Stimulated activated CD8-positive, alpha-beta memory T cell treated with anti-CD3 and anti-CD28 coated beads, Interleukin-7, amount 100 ng/mL, for 1 hour (primary cell): Measurements from ENCODE around the gene HINFP.
"Not testable (repeated sequence)": the region's sequence is repeated elsewhere in the genome, so short reads cannot be mapped to it uniquely, and the experiment has no call there.

Experiments
- DNase-seq, 2 donors: peaks; one replicate each; pipeline ENCODE4 v3.0.0-alpha.2; 2020; ENCODE audit warnings: low read depth in 2 of 2

The HINFP gene

DNA sequence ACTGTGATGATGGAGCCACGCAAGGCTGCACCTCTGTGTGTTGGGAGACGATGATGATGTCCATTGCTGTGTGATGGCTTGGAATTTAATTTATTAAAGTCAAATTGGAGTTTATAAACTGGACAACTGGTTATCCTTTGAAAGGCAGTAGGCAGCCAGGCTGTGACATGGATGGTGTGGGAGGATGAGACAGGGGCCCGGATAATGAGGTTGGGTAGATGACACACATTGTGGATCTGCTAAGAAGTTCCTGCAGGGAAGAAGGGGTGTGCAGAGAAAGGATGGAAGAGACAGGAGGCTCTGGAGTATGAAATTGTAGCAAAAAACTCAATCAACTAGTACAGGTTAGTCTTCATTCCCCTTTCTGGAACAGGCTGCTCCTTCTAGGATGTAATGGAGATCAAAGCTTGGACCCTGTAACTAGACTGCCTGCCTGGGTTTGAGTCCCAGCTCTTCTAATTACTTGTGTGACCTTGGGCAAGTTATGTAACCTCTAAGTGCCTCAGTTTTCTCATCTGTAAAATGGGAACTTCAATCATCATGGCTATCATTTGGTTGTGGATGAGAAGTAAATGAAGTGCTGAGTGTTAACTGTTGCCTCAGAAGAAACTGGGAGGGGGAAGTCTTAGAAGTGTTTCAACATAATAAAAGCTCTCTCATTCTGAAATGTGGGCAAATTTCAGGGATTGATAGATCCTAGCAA lies 4.2 kb upstream of the HINFP start:
- no peak for DNase-seq

GRCh38 chr11:119118227-119118626 lies 3.2 kb upstream of the HINFP start:
- no peak for DNase-seq

DNA sequence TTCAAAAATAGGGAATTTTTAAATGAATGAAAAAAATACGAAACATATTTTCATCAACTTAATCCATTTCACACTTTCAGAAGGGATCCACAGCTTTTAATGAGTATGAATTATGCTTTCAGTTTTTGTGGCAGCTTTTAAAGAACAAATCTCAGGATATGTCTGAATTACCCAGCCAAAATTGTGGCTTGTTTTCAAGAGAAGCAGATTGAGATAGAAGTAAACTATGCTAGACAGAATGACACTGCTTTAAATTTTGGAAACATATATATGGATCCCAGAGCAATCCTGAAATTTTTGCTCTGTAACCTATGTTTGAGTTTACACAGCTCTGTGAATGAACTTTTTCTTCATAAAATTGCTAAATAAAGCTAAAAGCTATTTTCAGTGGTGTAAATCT lies 2.4 kb upstream of the HINFP start:
- DNase-seq = no peak

GRCh38 chr11:119120639-119121007 lies 757 bp upstream of the HINFP start:
- no peak for DNase-seq

DNA sequence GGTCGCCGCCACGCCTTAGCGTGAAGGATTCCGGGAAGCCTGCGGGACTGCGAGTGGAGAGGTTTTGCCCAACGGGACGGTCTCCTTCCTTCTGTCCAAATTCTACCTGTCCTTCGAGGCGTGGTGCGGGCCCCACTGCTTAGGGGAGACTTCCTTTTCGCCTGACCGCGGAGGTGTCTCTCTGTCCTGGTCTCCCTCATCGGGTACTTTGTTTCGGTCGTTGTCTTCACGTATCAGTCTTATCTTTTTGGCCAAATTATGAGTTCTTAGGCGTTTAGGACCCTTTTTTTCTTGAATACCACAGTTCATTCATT lies 388 bp downstream of the HINFP start:
- no peak for DNase-seq

- DNase-seq = no peak
These were observed 4.4 kb downstream of the HINFP start for GRCh38 chr11:119125821-119126220.

GRCh38 chr11:119126675-119127268 lies 5.4 kb downstream of the HINFP start:
- no peak for DNase-seq

DNA sequence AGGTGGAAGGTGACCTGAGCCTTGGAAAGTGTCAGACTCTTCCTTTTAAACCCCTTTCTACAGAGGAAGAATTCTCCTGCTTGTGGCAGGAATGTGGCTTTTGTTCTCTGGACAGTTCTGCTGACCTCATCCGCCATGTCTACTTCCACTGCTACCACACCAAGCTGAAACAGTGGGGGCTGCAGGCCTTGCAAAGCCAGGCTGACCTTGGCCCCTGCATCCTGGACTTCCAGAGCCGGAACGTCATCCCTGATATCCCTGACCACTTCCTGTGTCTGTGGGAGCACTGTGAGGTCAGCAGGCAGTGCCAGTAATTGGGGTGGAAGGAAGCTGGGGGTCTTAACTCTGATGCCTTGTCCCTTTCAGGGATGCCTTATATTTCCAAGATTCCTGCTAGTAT lies 9.3 kb downstream of the HINFP start:
- DNase-seq = no peak

DNA sequence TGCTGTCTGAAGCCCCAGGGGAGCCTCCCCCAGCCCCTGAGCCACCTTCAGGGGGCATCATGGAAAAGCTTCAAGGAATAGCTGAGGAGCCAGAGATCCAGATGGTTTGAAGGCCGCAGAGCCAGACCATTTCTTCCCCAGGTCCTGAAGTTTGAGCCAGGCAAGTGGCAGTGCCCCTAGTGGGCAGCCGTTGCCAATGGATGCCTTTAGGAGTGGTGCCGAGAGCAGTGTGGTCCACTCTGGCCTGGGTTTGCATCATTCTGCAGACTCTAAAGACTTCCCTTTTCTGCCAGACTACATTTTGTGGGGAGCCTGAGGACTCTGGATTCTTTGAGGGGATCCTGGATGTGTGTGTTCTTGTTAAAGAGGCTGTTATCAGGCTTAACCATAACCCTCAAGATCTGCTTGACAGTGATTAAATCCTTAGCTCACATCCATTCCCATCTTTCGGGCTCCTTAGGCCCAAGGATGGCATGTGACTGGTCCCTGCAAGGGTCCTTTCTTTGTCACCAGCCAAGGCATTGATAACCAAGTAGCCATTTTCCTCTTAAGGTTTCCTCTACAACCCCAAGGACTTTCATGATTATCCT lies 13.1 kb downstream of the HINFP start:
- no peak for DNase-seq

DNA sequence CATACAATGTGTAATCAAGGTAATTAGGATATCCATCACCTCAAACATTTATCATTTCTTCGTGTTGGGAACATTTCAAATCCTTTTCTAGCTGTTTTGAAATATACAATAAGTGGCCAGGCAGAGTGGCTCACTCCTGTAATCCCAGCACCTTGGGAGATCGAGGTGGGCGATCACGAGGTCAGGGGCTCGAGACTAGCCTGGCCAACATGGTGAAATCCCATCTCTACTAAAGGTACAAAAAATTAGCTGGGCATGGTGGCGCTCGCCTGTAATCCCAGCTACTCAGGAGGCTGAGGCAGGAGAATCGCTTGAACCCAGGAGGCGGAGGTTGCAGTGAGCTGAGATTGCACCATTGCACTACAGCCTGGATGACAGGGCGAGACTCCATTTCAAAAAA lies 17.9 kb downstream of the HINFP start:
- DNase-seq = not testable (repeated sequence)

- no peak for DNase-seq
These were observed 23.6 kb downstream of the HINFP start for GRCh38 chr11:119144825-119145486.

GRCh38 chr11:119145551-119145950 lies 24.2 kb downstream of the HINFP start:
- no peak for DNase-seq

DNA sequence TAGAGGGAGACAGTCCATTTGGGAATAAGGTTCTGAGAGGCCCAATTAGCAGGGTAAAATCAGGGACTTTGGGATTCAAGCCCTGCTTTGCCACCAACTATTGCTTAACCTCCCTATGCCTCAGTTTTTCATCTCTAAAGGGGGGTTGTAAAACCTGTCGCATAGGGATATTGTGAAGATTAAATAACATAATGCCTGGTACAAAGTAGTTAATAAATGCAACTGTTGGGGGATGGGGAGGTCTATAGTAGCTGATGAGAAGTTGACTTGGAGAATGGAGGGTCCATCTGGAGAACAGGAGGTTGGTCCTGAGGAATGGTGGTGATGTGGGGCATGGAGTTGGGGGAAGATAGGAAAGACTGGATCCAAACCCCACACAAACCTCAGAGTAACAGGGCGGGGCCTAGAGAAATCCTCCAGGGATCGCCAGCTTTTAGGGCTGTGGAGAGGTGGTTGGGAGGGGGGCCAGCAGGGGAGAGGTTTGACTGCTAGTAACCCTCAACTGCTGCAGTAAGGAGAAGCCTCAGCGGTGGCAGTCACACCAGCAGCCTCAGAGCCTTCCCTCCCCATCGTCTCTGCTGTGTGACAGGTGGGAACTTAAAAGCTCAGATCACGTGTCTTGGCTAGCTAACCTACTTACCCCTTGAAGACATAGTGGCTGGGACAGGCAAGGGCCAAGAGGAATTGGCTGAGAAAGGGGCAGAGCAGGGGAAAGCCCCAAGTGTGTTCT lies 26.4 kb downstream of the HINFP start:
- DNase-seq = no peak

GRCh38 chr11:119148720-119149017 lies 27.3 kb downstream of the HINFP start:
- DNase-seq = no peak

DNA sequence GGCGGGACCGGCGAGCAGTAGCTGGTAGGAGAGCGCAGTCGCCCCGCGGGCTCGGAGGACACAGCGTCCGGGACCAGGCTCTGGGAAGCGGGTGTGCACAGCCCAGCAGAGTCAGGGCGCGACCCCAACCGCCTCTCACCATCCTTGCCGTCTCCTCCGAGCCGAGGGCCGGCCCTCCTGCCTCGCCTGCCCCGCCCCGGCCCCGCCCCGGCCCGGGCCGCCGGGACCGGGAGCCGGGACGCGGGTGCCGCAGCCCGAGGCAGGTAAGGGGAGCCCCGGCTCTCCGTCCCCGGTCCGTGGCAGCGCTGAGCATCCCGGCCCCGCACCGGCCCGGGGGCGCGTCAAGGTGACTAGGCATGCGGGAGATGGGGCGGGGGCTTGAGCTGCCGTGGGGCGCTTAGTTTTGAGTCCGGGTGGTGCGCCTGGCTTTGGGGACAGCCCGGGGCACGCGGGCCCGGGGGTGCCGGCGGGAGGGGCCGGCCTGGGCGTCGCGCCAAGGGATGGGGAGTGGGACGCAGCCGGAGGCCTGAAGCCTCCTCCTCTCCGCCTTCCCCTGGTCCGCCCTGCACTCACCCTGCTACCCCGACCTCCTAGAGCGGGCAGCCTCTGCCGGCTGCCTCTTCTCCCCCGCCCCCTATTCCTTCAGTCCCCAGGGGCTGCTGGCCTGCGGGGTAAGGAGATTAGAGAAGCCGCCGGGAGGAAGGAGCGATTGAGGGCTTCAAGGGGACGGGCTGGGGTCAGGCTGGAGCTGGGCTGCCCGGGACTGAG lies 27.8 kb downstream of the HINFP start, which contains the start of gene ABCG4:
Gene ABCG4 (plus strand): TSS at position 35 of the 768 bp plus-strand sequence. CDS start 914 bp downstream, outside the sequence.
- no peak for DNase-seq

DNA sequence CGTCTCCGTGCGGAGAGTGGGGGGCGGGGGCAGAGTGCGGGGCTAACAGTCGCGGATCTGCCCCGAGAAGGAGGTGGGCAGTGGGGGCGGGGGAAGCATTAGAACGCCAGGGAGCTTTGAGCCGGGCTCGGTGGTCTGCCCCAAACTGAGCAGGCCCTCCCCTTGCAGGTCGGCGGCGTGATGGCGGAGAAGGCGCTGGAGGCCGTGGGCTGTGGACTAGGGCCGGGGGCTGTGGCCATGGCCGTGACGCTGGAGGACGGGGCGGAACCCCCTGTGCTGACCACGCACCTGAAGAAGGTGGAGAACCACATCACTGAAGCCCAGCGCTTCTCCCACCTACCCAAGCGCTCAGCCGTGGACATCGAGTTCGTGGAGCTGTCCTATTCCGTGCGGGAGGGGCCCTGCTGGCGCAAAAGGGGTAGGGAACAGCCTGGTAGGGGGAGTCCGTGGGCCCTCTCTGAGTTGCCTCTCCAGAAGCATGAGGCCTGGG lies 28.5 kb downstream of the HINFP start:
- no peak for DNase-seq

DNA sequence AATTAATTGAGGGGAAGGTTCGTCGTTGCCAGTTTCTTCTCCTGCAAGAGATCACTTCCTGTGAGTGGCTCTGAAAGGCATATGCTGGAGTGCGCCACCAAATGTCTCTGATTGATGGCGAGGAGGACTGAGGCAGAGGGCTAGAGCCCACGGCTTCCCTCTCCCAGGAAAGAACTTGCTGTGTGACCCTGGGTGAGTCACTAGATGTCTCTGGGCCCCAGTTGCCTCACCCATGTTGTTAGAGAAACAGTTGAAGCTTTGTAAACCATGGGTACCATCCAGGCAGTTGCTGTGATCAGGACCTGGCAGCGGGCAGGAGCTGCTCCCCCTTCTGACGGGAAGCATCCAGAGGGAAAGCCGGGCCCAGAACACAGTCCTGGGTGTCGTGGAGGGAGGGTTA lies 30.7 kb downstream of the HINFP start:
- no peak for DNase-seq

GRCh38 chr11:119152604-119153003 lies 31.2 kb downstream of the HINFP start:
- no peak for DNase-seq

GRCh38 chr11:119153049-119153818 lies 31.9 kb downstream of the HINFP start:
- no peak for DNase-seq

GRCh38 chr11:119154178-119154577 lies 32.8 kb downstream of the HINFP start:
- no peak for DNase-seq
